ENCODE results near the gene GAS7.

- TF ChIP-seq E2F5 (CRISPR knock-in tag; IDR thresholded peaks at IDR 0.05) (no peak), CTCF (IDR thresholded peaks at IDR 0.05) (no peak), ZSCAN18 (CRISPR knock-in tag; IDR thresholded peaks at IDR 0.05) (no peak), ZNF512 (CRISPR knock-in tag; IDR thresholded peaks at IDR 0.05; ENCODE audit: borderline replicate concordance) (no peak), MAX (CRISPR knock-in tag; IDR thresholded peaks at IDR 0.05) (no peak), MYBL2 (CRISPR knock-in tag; IDR thresholded peaks at IDR 0.05) (no peak)
These were observed 109.1 kb downstream of the GAS7 start for GRCh38 chr17:10089196-10089804.

All from WTC11 (cell line).